ENCODE data around the gene BANF2. TPM values are rescaled to one million over a fixed set of nuclear protein-coding genes. Genes with fewer than 3 reads are reported as not detected.

Gene BANF2
- total RNA-seq, 1 experiment from 2014 or later = not detected

DNA sequence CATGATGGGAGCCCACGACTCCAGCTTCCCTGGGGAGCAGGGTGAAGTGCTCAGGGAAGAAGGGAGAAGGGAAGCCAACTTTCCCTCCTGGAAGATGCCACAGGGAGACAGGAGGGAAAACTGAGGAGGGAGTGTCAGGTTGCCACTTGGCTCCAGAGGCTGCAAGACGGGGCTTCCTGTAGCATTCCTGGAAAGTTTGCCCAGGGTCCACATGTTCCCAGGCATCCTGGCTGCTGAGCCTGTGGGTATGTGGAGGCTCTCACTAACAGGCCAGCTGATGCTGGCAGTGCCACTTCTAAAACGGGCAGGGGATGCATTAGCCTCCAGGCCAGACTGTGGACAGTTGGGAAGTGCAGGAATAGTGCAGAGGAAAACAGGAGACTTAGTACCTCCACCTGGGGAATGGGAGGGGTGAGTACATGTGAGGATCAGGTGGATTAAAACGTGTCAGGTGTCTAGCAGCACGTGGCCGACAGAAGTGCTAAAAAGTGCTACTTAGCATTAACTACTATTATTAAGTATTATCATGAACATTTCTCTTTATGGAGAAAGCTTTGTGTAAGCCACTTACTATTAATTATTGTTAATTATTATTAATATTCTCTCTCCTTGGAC lies 33.2 kb downstream of the BANF2 start:
- DNase-seq (ENCODE audit: low read depth) = no peak

DNA sequence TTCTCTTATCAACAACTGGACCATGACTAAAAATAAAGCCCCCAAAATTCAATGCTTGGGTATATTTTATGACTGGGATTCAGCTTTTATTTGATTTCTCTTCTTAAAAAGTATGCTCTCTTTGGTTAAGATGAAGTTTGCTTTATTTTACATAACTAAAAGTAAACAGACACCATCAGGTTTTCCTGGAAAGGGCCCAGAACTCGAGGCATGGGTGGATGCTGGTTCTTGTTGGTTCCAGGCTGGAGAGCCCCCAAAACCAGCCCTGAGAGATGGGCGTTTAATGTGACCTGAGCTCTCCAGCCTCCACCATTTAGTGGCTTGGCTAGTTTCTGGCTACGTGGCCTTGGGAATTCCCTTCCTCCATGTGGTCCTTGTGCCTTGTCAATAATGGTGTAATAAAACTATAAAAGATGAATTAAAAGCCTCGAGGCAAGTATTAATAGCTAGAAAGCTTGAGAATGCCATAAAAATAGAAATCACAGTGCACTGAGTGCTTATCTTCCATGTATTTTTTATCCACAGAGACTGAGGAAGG lies 34.1 kb downstream of the BANF2 start:
- DNase-seq (ENCODE audit: low read depth) = no peak

DNA sequence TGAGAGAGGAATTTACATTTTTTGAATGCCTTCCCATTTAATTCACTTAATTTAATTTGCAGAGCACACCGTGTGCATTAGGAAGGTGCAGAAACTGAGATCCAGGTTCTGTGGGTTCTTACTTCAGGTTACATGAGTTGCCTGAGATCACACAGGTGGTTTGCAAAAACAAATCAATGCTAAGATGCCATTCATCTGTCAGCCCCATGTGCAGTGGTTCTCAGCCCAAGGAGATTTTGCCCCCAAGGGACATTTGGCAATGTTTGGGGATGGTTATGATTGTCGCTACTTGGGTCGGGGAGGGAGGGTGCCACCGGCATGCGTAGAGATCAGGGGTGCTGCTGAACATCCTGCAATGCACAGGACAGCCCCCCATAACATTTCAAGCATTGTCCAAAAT lies 34.6 kb downstream of the BANF2 start:
- DNase-seq (ENCODE audit: low read depth) = no peak

DNA sequence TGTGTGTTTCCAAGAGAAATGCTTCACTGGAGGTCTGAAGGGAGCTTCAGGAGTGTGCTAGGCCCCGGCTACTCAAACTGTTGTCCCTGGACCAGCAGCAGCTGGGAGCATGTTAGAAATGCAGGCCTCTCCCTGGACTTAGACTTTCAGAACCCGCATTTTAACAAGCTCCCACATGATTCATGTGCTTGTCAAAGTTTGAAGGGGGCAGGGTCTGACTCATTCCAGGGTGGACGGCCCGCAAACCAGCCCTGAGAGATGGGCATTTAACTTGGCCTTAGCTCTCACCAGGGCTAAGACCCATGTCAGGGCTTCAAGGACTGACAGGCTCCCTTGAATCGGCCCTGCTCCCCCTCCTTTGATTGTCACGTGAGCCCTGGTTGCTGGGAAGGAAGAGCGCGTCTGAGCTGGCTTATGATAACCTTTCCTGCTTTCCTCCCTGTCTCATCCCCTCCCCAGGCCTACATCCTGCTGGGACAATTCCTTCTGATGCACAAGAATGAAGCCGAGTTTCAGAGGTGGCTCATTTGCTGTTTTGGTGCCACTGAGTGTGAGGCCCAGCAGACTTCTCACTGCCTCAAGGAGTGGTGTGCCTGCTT lies 35.5 kb downstream of the BANF2 start:
- DNase-seq (ENCODE audit: low read depth) = peak; percentile 80

DNA sequence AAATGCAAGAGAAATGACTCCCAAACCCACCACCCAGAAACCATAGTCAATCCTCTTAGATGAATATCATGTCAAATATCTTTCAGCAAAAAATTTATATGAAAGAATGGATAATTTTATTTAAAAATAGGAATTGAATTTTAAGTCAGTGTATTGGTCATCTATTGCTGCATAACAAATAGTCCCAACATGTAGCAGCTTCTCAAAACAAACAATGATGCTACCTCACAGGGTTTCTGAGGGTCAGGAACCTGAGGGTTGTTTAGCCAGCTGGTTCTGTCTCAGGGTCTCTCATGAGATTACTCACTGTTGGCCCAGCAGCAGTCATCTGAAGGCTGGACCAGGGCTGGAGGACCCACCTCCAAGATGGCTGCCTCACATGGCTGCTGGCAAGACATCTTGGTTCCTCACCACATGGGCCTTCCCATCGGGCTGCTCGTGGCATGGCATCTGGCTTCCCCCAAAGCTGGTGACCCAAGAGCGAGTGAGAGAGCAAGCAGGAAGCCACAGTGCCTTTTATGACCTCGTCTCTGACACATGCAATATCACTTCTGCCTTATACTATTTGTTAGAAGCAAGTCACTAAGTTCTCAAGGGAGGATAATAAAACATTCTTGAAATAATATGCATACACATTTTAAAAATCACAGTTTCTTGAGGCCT lies 36.3 kb downstream of the BANF2 start:
- peak; percentile 61 for DNase-seq (ENCODE audit: low read depth)

DNA sequence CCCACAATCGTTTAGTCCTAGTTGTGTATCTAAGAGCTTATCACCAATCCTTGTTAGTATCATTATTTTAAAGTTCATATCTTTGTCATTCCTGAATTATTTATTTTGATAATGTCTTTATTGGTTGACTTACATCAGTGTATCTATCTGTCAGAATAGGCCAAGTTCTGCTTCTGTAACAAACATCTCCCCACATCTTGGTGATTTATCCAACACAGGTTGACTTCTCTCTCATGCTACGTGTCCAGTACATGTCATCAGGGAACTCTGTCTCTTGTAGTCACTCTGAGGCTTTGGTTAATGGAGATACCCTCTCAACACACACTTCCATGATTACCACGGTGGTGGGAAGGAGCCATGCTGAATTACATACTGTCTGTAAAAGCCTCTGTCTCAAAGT lies 38.4 kb downstream of the BANF2 start:
- DNase-seq (ENCODE audit: low read depth) = no peak

DNA sequence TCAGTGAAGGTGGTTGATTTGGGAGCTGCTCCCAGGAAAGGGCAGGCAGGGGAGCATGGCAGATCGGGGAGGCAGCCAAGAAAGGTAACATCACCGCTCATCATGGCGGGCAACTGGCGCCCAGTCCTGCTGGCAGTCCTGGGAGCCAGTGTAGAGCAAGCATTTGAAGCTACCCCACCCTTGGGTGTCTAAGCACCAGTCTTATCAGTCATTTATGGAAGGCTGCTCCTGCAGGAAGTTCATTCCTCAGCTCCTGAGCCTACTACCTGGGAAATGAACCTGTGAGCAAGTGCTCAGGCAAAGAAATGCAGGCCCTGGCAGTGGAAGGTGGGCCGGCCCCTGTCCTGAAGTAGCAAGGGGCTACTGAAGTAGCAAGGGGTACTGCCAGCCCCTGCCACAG lies 41.5 kb downstream of the BANF2 start:
- no peak for DNase-seq (ENCODE audit: low read depth)

DNA sequence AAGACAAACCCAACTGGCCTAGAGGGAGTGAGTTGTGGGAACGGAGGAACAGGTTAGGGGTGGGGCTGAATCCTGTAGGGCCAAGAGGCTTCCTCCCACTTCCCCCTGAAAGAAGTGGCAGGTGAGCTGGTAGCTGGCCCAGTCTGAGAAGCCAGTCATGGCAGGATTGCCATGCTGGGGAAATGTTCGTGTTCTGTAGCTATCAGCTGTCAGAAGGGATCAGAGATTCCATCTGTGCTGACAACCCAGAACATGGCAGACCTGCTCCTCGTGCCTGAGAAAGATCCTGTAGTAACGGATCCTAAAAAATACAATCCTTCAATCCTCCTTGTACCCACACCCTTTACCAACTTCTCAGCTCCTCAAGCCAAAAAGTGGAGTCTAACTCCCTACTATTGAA lies 43.0 kb downstream of the BANF2 start:
- DNase-seq (ENCODE audit: low read depth) = no peak

DNA sequence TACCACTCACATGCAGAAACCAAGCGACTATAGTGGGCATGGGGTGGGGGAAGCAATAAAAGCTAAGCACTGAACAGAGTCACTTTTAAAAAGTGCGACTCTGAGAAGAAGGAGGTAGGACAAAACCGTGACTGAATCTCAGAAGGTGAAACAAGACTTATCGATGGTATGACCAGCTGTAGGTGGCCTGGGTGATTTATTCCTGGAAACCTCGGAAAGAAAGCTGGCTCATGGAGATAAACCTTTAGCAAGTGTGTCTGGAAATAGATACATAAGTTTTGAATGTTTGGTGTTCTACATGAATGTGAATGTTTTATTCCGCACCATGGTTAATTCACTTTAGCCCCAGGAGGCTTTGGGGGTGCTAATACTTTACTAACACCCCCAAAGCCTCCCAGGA lies 43.9 kb downstream of the BANF2 start:
- DNase-seq (ENCODE audit: low read depth) = no peak

DNA sequence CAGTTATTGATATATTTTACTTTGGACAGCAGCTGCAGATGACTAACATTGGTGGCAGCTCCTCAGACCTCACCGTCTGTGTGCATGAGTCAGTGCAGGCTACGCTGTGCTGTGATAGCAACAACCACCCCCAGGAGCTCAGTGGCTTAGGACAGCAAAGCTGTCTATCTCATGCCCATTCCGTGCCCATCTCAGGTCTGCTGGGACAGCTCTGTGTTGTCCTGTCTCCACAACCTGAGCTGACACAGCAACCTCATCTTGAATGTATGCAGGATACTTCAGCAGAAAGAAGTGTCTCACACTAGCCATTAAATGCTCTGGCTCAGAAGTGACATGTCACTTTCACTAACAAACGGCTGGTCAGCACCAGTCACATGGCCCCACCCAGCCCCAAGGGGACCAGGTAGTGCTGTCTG lies 47.7 kb downstream of the BANF2 start:
- peak; percentile 90 for DNase-seq (ENCODE audit: low read depth)

DNA sequence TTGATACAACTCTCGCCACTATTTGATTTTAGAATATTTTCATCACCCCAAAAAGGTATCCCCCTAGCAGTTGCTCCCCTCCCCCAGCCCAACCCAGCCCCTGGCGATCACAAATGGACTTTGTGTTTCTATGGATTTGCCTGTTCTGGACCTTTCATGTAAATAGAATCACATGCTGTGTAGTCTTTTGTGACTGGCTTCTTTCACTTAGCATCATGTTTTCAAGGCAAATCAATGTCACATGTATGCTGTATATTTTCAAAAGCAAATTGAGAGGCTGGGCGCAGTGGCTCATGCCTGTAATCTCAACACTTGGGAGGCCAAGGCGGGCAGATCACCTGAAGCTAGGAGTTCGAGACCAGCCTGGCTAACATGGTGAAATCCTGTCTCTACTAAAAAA lies 48.5 kb downstream of the BANF2 start:
- DNase-seq (ENCODE audit: low read depth) = no peak

DNA sequence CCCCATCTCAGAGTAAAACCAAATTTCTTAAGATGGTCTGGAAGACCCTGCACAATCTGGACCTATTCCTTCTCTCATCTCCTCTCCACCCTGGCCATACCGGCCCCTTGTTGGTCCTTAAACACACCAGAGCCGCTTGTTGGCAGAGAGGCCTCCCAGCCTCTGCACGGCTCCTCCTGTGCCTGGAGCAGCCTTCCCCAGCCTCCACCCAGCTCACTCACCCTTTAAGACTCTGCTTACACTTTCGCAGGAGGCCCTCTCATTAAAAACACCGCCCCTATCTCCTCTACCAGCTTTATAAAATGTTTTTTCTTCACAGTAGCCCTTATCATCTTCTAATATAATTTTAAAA lies 49.8 kb downstream of the BANF2 start:
- no peak for DNase-seq (ENCODE audit: low read depth)

DNA sequence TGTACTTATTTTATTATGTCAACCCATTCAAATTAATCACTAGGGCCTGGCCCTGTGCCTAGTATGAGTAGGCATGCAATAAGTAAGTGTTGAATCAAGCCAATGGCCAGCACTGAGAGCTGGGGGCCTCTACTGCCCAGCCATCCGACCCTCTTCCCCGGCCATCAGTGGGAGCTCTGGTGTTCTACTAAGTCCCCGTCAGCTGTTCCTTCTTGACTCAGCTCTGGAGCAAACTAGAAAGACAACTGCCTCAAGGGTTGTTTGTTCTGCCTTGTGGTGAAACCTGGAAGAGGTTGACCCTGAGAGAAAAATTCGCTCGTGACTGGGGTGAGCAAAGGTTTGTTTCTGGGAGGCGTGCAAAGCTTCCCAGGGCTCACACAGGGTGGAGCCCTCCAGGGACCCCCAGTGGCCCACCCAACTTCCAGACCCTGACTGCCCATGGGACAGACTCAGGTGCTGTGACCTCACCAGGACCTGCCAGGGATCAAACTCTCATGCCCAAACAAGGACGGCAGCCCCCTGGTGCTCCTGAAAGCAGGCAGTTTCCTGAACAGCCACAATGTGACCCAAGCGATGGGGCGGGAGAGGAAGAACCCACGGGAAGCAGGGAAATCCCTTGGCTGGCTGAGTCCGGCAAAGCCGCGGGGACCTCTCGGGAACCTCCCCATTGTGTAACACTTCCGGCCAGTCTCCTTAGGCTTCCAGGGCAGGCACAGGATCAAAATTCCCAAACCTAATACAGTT lies 50.4 kb downstream of the BANF2 start:
- DNase-seq (ENCODE audit: low read depth) = no peak

DNA sequence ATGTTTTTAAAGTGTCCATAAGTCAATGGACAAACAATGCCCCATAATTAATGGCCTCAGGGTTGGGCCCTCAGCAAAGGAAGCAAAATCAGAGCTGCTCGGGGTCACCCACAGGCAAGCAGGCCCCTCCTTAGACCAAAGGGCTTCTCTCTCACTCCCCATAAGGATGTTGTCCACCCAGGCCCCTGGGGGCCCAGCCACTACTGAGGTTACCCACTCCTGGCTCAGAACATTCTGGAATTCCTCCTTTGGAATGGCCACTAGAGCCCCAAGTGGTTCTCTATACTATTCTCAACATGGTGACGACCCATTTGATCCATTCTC lies 50.9 kb downstream of the BANF2 start:
- no peak for DNase-seq (ENCODE audit: low read depth)

DNA sequence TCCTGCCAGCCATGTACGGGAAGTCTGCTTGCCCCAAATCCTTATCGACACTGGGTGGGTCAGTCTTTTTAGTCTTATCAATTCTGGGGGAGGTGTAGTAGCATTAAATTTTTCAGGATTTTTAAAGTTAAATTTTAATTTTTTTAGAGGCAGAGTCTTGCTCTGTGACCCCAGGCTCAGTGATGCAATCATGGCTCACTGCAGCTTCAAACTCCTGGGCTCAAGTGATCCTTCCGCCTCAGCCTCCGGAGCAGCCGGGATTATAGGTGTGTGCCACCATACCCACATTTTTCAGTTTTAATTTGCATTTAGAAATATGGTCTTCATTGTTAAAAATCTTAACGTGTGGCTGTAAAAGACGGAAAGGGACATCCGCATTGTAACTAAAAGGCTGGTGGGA lies 51.9 kb downstream of the BANF2 start:
- DNase-seq (ENCODE audit: low read depth) = no peak

DNA sequence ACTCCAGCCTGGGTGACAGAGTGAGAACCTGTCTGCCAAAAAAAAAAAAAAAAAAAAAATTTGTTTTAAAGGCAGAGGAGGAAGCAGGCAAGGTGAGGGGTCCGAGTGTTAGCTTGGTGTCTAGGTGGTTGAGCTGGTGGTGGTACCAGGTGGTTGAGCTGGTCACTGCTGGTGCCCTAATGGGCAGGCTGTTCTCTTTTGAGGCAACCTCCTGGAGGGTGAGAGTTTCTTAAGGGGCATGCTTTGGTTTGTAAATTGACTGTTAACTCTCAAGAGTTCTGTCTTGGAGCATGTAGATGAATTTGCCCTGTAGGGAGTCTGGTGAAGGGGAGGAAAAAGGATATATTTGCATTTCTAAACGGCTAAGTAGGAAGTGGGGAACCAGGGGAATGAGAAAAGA lies 52.7 kb downstream of the BANF2 start:
- DNase-seq (ENCODE audit: low read depth) = no peak

DNA sequence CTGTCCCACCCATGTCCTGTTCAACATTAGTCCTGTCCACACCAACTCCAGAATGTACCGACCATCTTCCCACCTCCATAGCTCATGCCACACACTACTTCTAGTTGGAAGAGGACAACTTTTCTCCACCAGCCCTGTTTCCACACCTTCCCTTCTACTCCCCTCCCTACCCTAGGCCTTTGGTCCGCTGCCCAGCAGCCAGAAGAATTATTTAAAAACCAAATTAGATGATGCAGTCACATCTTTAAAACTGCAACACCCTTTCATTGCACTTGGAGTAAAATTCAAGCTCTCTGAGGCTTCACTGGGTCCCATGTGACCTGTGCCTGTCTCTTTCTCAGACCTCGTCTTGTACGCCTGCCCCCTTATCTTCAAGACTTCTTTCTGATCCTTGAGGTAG lies 53.8 kb downstream of the BANF2 start:
- DNase-seq (ENCODE audit: low read depth) = no peak

DNA sequence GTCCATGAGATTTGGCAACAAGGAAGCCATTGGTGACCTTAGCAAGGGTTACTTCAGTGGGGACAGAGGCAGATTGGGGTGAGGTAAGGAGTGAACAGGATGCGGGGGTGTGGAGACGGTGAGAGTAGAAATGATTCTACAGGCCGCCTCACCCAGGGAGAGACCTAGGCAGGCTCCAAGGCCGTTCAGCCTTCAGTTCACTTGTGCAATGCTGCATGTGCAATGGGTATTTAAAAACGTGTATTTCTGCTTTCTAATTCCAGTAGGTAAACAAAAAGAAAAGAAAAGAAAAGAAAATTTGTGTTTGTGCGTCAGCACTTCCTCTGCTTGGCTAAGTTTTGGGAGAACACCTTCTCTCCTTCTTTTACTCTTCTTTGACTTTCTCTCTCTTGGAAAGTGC lies 56.8 kb downstream of the BANF2 start:
- DNase-seq (ENCODE audit: low read depth) = no peak

DNA sequence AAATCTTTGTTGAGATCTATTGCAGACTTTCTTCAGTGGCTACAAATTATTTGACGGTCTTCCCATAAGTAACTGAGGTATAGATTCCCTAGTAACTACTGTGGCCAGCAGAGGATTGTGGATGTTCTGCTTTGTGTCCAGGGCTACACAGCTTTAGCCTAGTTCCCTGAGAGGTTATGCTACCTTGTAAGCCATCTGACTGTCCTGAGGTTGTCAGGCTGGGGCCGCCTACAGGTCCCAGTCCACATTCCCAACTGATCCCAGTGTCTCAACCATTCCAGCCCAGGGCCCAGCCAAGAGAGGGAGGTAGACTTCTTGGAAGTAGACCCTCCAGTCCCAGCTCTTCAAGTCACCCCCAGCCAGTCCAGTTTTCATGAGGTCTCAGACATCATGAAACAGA lies 57.7 kb downstream of the BANF2 start:
- DNase-seq (ENCODE audit: low read depth) = no peak

DNA sequence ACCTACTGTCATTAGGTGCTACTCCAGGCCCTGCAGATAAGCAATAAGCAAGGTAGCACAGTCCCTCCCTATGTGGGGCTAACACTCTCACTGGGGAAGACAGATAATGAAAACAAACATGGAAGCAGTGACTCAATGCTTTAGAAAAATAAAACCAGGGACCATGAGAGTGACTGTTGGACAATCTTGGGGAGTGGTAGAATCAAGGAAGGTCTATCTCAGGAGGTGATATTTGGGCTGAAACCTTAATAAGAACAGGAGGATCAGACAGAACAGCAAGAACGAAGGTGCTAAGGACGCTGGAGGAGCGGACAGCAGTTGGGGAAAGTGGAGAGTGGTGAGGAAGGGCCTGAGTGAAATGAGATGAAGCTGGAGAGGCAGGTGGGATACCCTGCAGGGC lies 58.2 kb downstream of the BANF2 start:
- DNase-seq (ENCODE audit: low read depth) = no peak

DNA sequence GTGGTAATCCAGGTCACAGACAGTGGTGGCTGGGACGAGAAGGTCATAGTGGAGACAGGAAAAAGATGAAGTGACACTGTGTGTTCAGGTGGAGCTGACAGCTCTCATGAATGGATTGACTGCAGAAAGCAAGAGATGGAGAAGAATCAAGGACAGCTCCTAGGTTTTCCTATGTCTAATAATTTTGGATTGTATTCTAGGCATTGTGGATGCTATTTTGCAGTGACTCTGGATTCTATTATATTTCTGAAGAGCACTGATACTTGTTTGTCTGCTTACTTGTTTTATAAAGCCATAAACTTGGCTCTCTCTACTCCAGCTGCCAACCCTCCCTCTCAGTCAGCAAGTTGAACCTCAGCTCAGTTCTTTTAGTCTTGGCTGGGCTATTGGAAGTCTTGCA lies 58.7 kb downstream of the BANF2 start:
- no peak for DNase-seq (ENCODE audit: low read depth)

DNA sequence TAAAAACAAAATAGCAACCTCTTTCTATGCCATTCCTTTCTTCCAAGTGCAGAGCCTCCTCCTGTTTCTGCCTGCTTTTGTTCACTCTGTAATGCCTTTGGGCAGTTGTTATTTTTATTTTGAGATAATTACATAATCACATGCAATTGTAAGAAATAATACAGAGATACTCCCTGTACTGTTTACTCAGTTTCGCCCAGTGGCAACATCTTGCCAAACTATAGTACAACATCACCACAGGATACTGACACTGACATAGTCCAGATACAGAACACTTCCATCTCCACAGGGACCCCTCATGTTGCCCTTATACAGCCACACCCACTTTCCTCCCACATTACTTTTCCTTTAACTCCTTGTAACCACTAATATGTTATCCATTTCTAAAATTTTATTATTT lies 59.7 kb downstream of the BANF2 start:
- DNase-seq (ENCODE audit: low read depth) = no peak

Data from HT1080 (cell line).